Pancreas (tissue), 10 donors: ENCODE data around the gene CDC20. TPM values are rescaled to one million over a fixed set of nuclear protein-coding genes. Genes with fewer than 3 reads are reported as not detected.
"Not testable (repeated sequence)": the region's sequence is repeated elsewhere in the genome, so short reads cannot be mapped to it uniquely, and the experiment has no call there.

Source experiments
- ATAC-seq, 4 donors: fragments of 200-7000 bp; cut with Tn5 transposase; one replicate each; pipeline versions ENCODE4 v1.8.0 to v1.9.1; 2020; ENCODE audit warnings: mild to moderate bottlenecking in 4 of 4, moderate library complexity in 4 of 4
- DNase-seq, 6 donors: peaks; one replicate each; pipeline ENCODE4 v3.0.0-alpha.2; 2020
- FAIRE-seq: peaks from 2 replicates; lab custom pipeline; 2012; peaks lifted over from hg19 to GRCh38; lab: Jason Lieb, UNC
- H3K27ac ChIP-seq, 4 donors: fragments of 200-600 bp; sonication (generic); 1 replicate in 3 of 4; 2 replicates in 1 of 4; pipeline versions ENCODE4 v1.5.0 to v1.8.0; 2020
- H3K27me3 ChIP-seq, 4 donors: fragments of 200-600 bp; one replicate each; pipeline ENCODE4 v1.8.0; 2021
- H3K36me3 ChIP-seq, 3 donors: fragments of 200-600 bp; sonication (generic) in 1 of 3; one replicate each; pipeline versions ENCODE4 v1.5.0 to v1.8.0; 2020 to 2021
- H3K4me1 ChIP-seq, 3 donors: fragments of 200-600 bp; one replicate each; pipeline ENCODE4 v1.8.0; 2021
- H3K4me3 ChIP-seq, 4 donors: fragments of 200-600 bp; sonication (generic) in 2 of 4; one replicate each; pipeline versions ENCODE4 v1.5.0 to v1.8.0; 2020 to 2021
- H3K9me3 ChIP-seq, 4 donors: fragments of 200-600 bp; one replicate each; pipeline ENCODE4 v1.8.0; 2021
- WGBS, 2 donors: extraction: QIAGEN DNeasy Blood & Tissue Kit; methylation state at CpG; one replicate each; pipeline ENCODE4 v1.1.7; 2013; 5-methylcytosine and 5-hydroxymethylcytosine counted together
- intact Hi-C, 3 donors: fragments of 100-400 bp; cut with DNase I; formaldehyde crosslinking; loops; one replicate each; pipeline versions ENCODE4 v1.11.1 to v1.14.2; 2022
- polyA plus RNA-seq, 2 donors: library from polyadenylated mRNA; stranded (reverse); fragments of 200-250 nt; gene quantifications; one replicate each; pipeline ENCODE4 v1.2.3, GENCODE V29; 2013
- total RNA-seq, 6 donors: library from RNA; stranded (reverse); fragmentation: NEBNext Ultra II Directional in 4 of 6; extraction: Animal tissue kit (Norgen Biotek cat#: 25700) in 4 of 6; gene quantifications; one replicate each; pipeline versions ENCODE4 v1.2.1 to v1.2.4, GENCODE V29; 2021 to 2023
- TF ChIP-seq, protein P1 (sequence below), 4 donors: fragments of 200-600 bp; sonication (generic) in 3 of 4; IDR thresholded peaks; one replicate each; pipeline versions ENCODE4 v1.5.0 to v1.8.0; 2021; ENCODE audit warnings: antibody characterized with exemption in 4 of 4
- donor health status: healthy with polysubstance abuse.
- donor health status: DM: no; HTN: no; CAD: no; lungs with moderate emphysema.
- donor health status: DM: no; HTN: no; CAD: no.
- donor health status: control.
- donor health status: control.
- donor health status: Bipolar disorder and iron deficiency.
- donor health status: DM: yes; HTN: yes; CAD: no.
- donor health status: DM: no; HTN: no; CAD: no.
- donor health status: DM: no; HTN: no; CAD: no.
- donor health status: DM: yes; HTN: yes; CAD: no.

CDC20 gene
- total and polyA plus RNA-seq, 8 donors: 0.12 to 1.8 (median 0.52) TPM

DNA sequence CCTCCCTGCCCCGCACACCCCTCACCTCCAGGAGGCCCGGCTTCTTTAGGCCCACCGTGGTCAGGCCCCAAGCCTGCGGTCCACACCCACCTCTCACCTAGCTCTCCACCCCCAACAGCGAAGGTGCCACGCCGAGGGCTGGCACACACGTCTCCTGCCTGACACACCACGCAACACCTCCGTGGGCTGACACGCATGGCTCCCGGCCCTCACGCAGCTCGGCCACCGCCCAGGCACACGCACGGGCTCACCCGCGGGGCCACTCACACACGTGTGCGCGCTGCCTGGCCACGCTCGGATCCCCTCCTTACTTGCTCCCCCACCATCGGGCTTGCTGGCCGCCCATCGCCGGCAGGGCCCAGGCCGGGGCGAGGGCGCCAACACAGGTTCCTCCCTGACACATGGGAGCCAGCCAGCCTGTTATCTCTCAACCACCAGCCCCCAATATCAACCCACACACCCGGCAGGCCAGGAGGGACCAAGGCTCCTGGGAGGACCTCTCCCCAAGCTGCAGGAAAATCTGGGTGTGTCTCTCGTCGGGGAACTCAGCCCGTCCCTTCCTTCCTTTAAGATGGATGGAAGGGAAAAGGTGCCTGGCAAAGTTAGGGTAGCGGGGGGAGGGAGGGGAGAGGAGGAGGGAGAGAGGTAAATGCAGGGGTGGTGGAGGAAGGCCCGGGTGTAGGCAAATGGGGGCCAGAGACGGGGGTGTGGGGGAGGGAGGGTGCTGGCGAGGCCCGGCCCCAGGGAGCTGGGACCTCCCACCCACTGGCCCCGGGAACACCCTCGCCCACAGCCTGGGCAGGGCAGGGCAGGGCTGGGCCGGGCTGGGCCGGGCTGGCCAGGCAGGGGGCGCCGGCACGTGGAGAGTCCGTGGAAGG is 8.5 kb downstream of the CDC20 start:
- Histone ChIP-seq H3K27me3 (no peaks in the 10 kb centered on the region), H3K4me3 (peak overlapping the region; percentile 66 to 96 (median 84)), H3K4me1 (peaks cover 14 to 18% (median 15%) of the 10 kb centered on the region in 3 donors), H3K9me3 (no peaks in the 10 kb centered on the region), H3K27ac (peak overlapping the region; percentile 76 to 93 (median 90)), H3K36me3 (peaks cover 0 to 26% (median 5%) of the 10 kb centered on the region in 3 donors)
- no peak for FAIRE-seq
- ATAC-seq: peak; percentile 48 to 70 (median 66)
- WGBS, 2 donors: 1% methylated on average over 43 to 48 of the region's 48 CpGs
- peak in 4 of 6 donors; percentile 39 to 79 (median 60) for DNase-seq
- intact Hi-C loops: loop anchor here in 2 of 3 donors (10.0 kb wide), 1 partner anchor 132 kb away; no protein-coding TSS in a partner anchor
- TF ChIP-seq, protein P1, sequence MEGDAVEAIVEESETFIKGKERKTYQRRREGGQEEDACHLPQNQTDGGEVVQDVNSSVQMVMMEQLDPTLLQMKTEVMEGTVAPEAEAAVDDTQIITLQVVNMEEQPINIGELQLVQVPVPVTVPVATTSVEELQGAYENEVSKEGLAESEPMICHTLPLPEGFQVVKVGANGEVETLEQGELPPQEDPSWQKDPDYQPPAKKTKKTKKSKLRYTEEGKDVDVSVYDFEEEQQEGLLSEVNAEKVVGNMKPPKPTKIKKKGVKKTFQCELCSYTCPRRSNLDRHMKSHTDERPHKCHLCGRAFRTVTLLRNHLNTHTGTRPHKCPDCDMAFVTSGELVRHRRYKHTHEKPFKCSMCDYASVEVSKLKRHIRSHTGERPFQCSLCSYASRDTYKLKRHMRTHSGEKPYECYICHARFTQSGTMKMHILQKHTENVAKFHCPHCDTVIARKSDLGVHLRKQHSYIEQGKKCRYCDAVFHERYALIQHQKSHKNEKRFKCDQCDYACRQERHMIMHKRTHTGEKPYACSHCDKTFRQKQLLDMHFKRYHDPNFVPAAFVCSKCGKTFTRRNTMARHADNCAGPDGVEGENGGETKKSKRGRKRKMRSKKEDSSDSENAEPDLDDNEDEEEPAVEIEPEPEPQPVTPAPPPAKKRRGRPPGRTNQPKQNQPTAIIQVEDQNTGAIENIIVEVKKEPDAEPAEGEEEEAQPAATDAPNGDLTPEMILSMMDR (IDR thresholded peaks at IDR 0.05): no peak

DNA sequence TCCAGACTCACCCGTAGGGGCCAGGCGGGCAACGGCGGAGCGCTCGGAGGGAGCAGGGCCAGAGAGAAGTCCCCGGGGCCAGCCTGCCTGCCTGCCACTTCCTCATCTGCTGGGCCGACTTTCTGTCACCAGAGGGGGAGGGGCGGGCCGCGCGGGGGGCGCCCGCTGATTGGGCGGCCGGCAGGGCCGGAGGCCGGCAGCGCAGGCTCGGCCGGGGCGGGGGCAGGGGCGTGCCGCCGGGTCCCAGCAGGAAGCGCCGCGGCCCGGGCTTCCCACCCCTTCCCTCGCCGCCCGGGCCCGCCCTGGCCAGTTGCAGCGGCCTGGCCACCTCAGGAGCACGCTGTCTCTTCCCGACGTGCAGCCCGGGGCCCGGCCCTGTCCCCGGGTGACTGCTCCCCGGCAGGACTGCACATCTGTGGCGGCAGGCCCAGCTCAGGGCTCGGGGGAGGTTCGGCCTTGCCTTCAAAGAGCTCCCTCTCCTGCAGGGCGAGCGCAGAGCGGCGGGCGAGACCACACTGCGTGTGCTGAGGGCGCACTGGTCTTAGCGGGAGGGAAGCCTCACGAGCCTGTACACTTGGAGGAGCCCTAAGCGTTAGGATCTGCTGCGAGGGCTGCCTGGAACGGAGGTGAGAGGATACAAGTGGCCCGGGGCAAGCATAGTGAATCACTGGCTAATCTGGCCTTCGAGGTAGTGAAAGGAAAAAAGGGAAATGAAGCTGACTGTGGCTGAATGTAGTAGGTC is 9.3 kb downstream of the CDC20 start, which contains the start of gene ELOVL1:
Gene ELOVL1 (minus strand): TSS at position 108 of the 742 bp plus-strand sequence. CDS start 2,402 bp downstream, outside the sequence.
- FAIRE-seq (no peak), DNase-seq (peak; percentile 92 to 98 (median 95)), ATAC-seq (peak; percentile 93 to 96 (median 96))
- TF ChIP-seq, protein P1 (IDR thresholded peaks at IDR 0.05): no peak
- no peaks in the 10 kb centered on the region for H3K27me3 ChIP-seq
- peaks cover 14 to 18% (median 15%) of the 10 kb centered on the region in 3 donors for H3K4me1 ChIP-seq
- H3K9me3 ChIP-seq: no peaks in the 10 kb centered on the region
- peaks cover 0 to 23% (median 5%) of the 10 kb centered on the region in 3 donors for H3K36me3 ChIP-seq
- intact Hi-C loops: loop anchor here in 2 of 3 donors (10.0 kb wide), 1 partner anchor 133 kb away; no protein-coding TSS in a partner anchor
- peak within 1 kb of the TSS; percentile 66 to 96 (median 84) for H3K4me3 ChIP-seq
- peak within 1 kb of the TSS; percentile 76 to 93 (median 90) for H3K27ac ChIP-seq
- 0 to 1% methylated on average over 48 to 58 of the region's 58 CpGs for WGBS, 2 donors

DNA sequence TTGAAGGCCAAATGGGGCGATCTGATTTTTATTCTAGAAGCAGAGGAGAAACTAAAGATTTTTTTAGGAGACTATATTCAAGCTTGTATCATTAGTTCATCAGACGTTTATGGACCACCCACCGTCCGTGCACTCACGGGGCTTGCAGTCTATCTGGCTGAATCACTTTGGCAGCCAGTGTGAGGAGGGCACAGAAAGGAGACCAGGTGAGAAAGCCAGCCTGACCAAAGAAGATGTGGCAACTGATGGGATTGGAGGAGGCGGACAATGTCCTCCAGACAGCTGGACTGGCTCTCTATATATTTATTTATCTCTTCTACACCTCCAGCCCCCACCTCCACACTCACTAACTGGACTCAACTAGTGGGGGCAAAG is 9.9 kb downstream of the CDC20 start:
- intact Hi-C loops: loop anchor here in 2 of 3 donors (10.0 kb wide), 1 partner anchor 134 kb away; no protein-coding TSS in a partner anchor
- ATAC-seq (no peak), DNase-seq (no peak), FAIRE-seq (no peak)
- Histone ChIP-seq H3K27ac (peak overlapping the region; percentile 76 to 93 (median 86)), H3K9me3 (no peaks in the 10 kb centered on the region), H3K4me3 (peak overlapping the region; percentile 66 to 96 (median 84)), H3K4me1 (peaks cover 14 to 20% (median 15%) of the 10 kb centered on the region in 3 donors), H3K36me3 (peaks cover 0 to 17% (median 3%) of the 10 kb centered on the region in 3 donors), H3K27me3 (no peaks in the 10 kb centered on the region)
- 25 to 31% methylated on average over 6 of the region's 6 CpGs for WGBS, 2 donors
- TF ChIP-seq, protein P1 (IDR thresholded peaks at IDR 0.05): no peak

DNA sequence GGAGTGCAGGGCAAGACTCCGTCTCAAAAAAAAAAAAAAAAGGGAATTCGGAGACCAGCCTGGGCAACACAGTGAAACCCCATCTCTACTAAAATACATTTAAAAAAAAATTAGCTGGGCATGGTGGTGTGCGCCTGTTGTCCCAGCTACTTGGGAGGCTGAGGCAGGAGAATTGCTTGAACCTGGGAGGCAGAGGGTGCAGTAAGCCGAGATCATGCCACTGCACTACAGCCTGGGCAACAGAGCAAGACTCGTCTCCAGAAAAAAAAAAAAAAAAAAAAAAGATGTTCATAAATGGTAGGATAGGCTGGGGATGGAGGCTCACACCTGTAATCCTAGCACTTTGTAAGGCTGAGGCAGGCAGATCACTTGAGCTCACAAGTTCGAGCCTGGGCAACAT is 11.0 kb downstream of the CDC20 start:
- not testable (repeated sequence) for FAIRE-seq, H3K4me3 ChIP-seq, H3K27ac ChIP-seq, H3K9me3 ChIP-seq, ATAC-seq, H3K36me3 ChIP-seq, DNase-seq, H3K27me3 ChIP-seq
- 96 to 97% methylated on average over 5 to 6 of the region's 6 CpGs for WGBS, 2 donors
- peaks cover 14 to 23% (median 15%) of the 10 kb centered on the region in 3 donors for H3K4me1 ChIP-seq
- intact Hi-C loops: loop anchor here in 2 of 3 donors (10.0 kb wide), 1 partner anchor 135 kb away; no protein-coding TSS in a partner anchor

DNA sequence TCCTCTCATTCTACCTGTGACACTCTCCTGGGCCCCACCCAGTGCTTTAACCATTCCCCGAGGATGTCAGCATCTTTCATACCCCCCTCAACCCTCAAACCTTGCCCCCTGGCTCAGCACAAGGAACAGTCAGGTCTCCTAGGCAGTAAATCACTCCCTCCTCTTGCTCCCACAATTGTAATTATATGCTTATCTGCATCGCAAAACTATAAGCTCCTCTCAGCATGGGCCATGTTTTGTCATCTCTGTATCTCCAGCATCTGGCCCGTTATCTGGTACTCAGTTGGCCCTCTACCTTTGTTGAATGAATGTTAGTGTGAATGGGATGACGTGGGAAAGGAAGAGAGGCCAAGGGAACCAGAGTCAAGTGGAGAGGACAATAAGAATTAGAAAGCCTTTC is 11.8 kb downstream of the CDC20 start:
- H3K9me3 ChIP-seq: no peaks in the 10 kb centered on the region
- ATAC-seq (no peak), DNase-seq (no peak), FAIRE-seq (no peak)
- H3K27ac ChIP-seq: no peak overlapping the region
- no peaks in the 10 kb centered on the region for H3K27me3 ChIP-seq
- 82 to 92% methylated on average over 4 of the region's 4 CpGs for WGBS, 2 donors
- no peaks in the 10 kb centered on the region for H3K36me3 ChIP-seq
- no peak overlapping the region for H3K4me3 ChIP-seq
- H3K4me1 ChIP-seq: peaks cover 14 to 23% (median 15%) of the 10 kb centered on the region in 3 donors
- intact Hi-C loops: no loop called here
- TF ChIP-seq, protein P1 (IDR thresholded peaks at IDR 0.05): no peak
